ENCODE measurements around the gene CD180. TPM values are rescaled to one million over a fixed set of nuclear protein-coding genes. Genes with fewer than 3 reads are reported as not detected.

CD180 gene
- total RNA-seq, 2 experiments from 2014 or later: 14.4 to 15.7 TPM

- CTCF ChIA-PET (ENCODE audit: unreplicated experiment): no interaction called here
- H2AFZ ChIP-seq (ENCODE audit: low read length): peak overlapping the region; percentile 90
These were observed 8.2 kb upstream of the CD180 start for GRCh38 chr5:67204821-67205220.

GRCh38 chr5:67203701-67204074, 7.1 kb upstream of the CD180 start:
- POLR2A ChIA-PET: interaction anchor here (1.0 to 1.3 kb wide), 2 partner anchors 36 to 41 kb away, joined by 3 to 4 read pairs; no protein-coding TSS in a partner anchor
- no peak for DNase-seq (ENCODE audit: low spot score)
- H3K79me2 ChIP-seq (ENCODE audit: insufficient read depth, low read depth, low read length): no peaks in the 10 kb centered on the region
- H3K4me2 ChIP-seq (ENCODE audit: low read length): peak overlapping the region; percentile 71
- H3K36me3 ChIP-seq (ENCODE audit: insufficient read depth, low read length): peaks cover 3% of the 10 kb centered on the region; the same call in 1 of the 2 replicates
- peaks cover 9% of the 10 kb centered on the region; the same call in 1 of the 2 replicates for H3K9me3 ChIP-seq (ENCODE audit: low read length)
- no TSS peak for BruUV-seq (replicated peaks)
- H3K4me1 ChIP-seq (ENCODE audit: insufficient read depth, low read length, poor library complexity, severe bottlenecking): peaks cover 98% of the 10 kb centered on the region
- no peaks in the 10 kb centered on the region for H4K20me1 ChIP-seq (ENCODE audit: insufficient read depth, low read length)
- peak overlapping the region; percentile 92; the same call in 1 of the 2 replicates for H2AFZ ChIP-seq (ENCODE audit: low read length)
- TF ChIP-seq EZH2phosphoT487 (IDR thresholded peaks at IDR 0.05; ENCODE audit: borderline replicate concordance, low read depth, low read length): no peak
- no peak for TF ChIP-seq CTCF (conservative IDR thresholded peaks at IDR 0.05; ENCODE audit: low read length)
- intact Hi-C loops (cut with micrococcal nuclease; ENCODE audit: unreplicated experiment): loop anchor here (10.0 kb wide), 2 partner anchors 1059 to 1279 kb away; partner anchors contain the start of genes ERBIN and SREK1
- CTCF ChIA-PET (ENCODE audit: unreplicated experiment): no interaction called here
- no peak overlapping the region for H3K4me3 ChIP-seq (ENCODE audit: low read depth, low read length, poor library complexity, severe bottlenecking)
- no peaks in the 10 kb centered on the region for H3K9me2 ChIP-seq (ENCODE audit: insufficient read depth, low read length)
- H3K27ac ChIP-seq (ENCODE audit: low read depth, low read length, poor library complexity, severe bottlenecking): peak overlapping the region; percentile 90

More at GRCh38 chr5:67204821-67205220, 8.2 kb upstream of the CD180 start:
- TF ChIP-seq EZH2phosphoT487 (IDR thresholded peaks at IDR 0.05; ENCODE audit: borderline replicate concordance, low read depth, low read length): no peak
- TF ChIP-seq CTCF (conservative IDR thresholded peaks at IDR 0.05; ENCODE audit: low read length): no peak
- H3K27ac ChIP-seq (ENCODE audit: low read depth, low read length, poor library complexity, severe bottlenecking): peak overlapping the region; percentile 90
- POLR2A ChIA-PET: interaction anchor here (0.7 to 4.7 kb wide), 12 partner anchors 8 to 43 kb away, joined by 3 to 48 read pairs (median 6); partner anchors contain the start of gene CD180
- no peaks in the 10 kb centered on the region for H3K9me2 ChIP-seq (ENCODE audit: insufficient read depth, low read length)
- no peaks in the 10 kb centered on the region for H3K79me2 ChIP-seq (ENCODE audit: insufficient read depth, low read depth, low read length)
- intact Hi-C loops (cut with micrococcal nuclease; ENCODE audit: unreplicated experiment): loop anchor here (5.0 to 10.0 kb wide), 3 partner anchors 273 to 1280 kb away; partner anchors contain the start of genes ERBIN and SREK1
- peak overlapping the region; percentile 71 for H3K4me2 ChIP-seq (ENCODE audit: low read length)
- no peaks in the 10 kb centered on the region for H3K9me3 ChIP-seq (ENCODE audit: low read length)
- no peaks in the 10 kb centered on the region for H3K36me3 ChIP-seq (ENCODE audit: insufficient read depth, low read length)
- H3K4me3 ChIP-seq (ENCODE audit: low read depth, low read length, poor library complexity, severe bottlenecking): peak overlapping the region; percentile 16
- peaks cover 97% of the 10 kb centered on the region for H3K4me1 ChIP-seq (ENCODE audit: insufficient read depth, low read length, poor library complexity, severe bottlenecking)
- H4K20me1 ChIP-seq (ENCODE audit: insufficient read depth, low read length): no peaks in the 10 kb centered on the region
- BruUV-seq (replicated peaks): no TSS peak
- DNase-seq (ENCODE audit: low spot score): no peak

- peak overlapping the region; percentile 92 for H2AFZ ChIP-seq (ENCODE audit: low read length)
These were observed 6.2 kb upstream of the CD180 start for GRCh38 chr5:67202828-67203227.

More at GRCh38 chr5:67202828-67203227, 6.2 kb upstream of the CD180 start:
- H3K79me2 ChIP-seq (ENCODE audit: insufficient read depth, low read depth, low read length): no peaks in the 10 kb centered on the region
- peaks cover 14% of the 10 kb centered on the region; the same call in 1 of the 2 replicates for H3K9me3 ChIP-seq (ENCODE audit: low read length)
- TF ChIP-seq EZH2phosphoT487 (IDR thresholded peaks at IDR 0.05; ENCODE audit: borderline replicate concordance, low read depth, low read length): no peak
- no peak for TF ChIP-seq CTCF (conservative IDR thresholded peaks at IDR 0.05; ENCODE audit: low read length)
- DNase-seq (ENCODE audit: low spot score): no peak
- peak overlapping the region; percentile 44; the same call in 1 of the 2 replicates for H3K4me2 ChIP-seq (ENCODE audit: low read length)
- intact Hi-C loops (cut with micrococcal nuclease; ENCODE audit: unreplicated experiment): loop anchor here (10.0 kb wide), 2 partner anchors 1058 to 1278 kb away; partner anchors contain the start of genes ERBIN and SREK1
- H4K20me1 ChIP-seq (ENCODE audit: insufficient read depth, low read length): no peaks in the 10 kb centered on the region
- ChIA-PET CTCF (ENCODE audit: unreplicated experiment) (no interaction called here), POLR2A (interaction anchor here (1.1 to 1.2 kb wide), 2 partner anchors 12 to 14 kb away, joined by 3 read pairs; no protein-coding TSS in a partner anchor)
- H3K4me3 ChIP-seq (ENCODE audit: low read depth, low read length, poor library complexity, severe bottlenecking): no peak overlapping the region
- peaks cover 98% of the 10 kb centered on the region for H3K4me1 ChIP-seq (ENCODE audit: insufficient read depth, low read length, poor library complexity, severe bottlenecking)
- peak overlapping the region; percentile 90 for H3K27ac ChIP-seq (ENCODE audit: low read depth, low read length, poor library complexity, severe bottlenecking)
- no peaks in the 10 kb centered on the region for H3K9me2 ChIP-seq (ENCODE audit: insufficient read depth, low read length)
- H3K36me3 ChIP-seq (ENCODE audit: insufficient read depth, low read length): peaks cover 5% of the 10 kb centered on the region; the same call in 1 of the 2 replicates
- no TSS peak for BruUV-seq (replicated peaks)

All from OCI-LY7 (cell line).